Mesothelial cell of epicardium (in vitro differentiated cells): ENCODE measurements around the gene HESX1. TPM values are rescaled to one million over a fixed set of nuclear protein-coding genes. Genes with fewer than 3 reads are reported as not detected.
A peak's percentile ranks its signal among the peaks of the same experiment; 100 is the strongest.

Experiments used
- DNase-seq, 2 experiments: peaks; one replicate each; pipeline ENCODE4 v3.0.0; 2021; ENCODE audit warnings: low spot score in 2 of 2; ENCODE audit not compliant: unreplicated experiment in 2 of 2
- H3K27ac Mint-ChIP-seq: 2 replicates; pipeline ENCODE4 v1.8.0; 2021; ENCODE audit warnings: mixed read lengths
- H3K27me3 Mint-ChIP-seq: 2 replicates; pipeline ENCODE4 v1.8.0; 2021; ENCODE audit warnings: low read depth, mixed read lengths
- H3K36me3 Mint-ChIP-seq: 2 replicates; pipeline ENCODE4 v1.8.0; 2021; ENCODE audit warnings: mixed read lengths
- H3K4me1 Mint-ChIP-seq: 2 replicates; pipeline ENCODE4 v1.8.0; 2021; ENCODE audit warnings: mixed read lengths
- H3K4me3 Mint-ChIP-seq: 2 replicates; pipeline ENCODE4 v1.8.0; 2021; ENCODE audit warnings: mild to moderate bottlenecking, moderate library complexity, mixed read lengths
- H3K9me3 Mint-ChIP-seq: 2 replicates; pipeline ENCODE4 v1.8.0; 2021; ENCODE audit warnings: mixed read lengths
- total RNA-seq: library from RNA; stranded (reverse); gene quantifications from 3 replicates; pipeline ENCODE4 v1.2.1, GENCODE V29; 2021
- TF ChIP-seq, protein P1 (sequence below): fragments of 200-600 bp; sonication (generic); IDR thresholded peaks from one replicate; pipeline ENCODE4 v1.5.0; 2021; ENCODE audit warnings: antibody characterized with exemption; ENCODE audit not compliant: unreplicated experiment

The HESX1 gene
- total RNA-seq, 1 donor from 2014 or later, result 2.4 TPM

DNA sequence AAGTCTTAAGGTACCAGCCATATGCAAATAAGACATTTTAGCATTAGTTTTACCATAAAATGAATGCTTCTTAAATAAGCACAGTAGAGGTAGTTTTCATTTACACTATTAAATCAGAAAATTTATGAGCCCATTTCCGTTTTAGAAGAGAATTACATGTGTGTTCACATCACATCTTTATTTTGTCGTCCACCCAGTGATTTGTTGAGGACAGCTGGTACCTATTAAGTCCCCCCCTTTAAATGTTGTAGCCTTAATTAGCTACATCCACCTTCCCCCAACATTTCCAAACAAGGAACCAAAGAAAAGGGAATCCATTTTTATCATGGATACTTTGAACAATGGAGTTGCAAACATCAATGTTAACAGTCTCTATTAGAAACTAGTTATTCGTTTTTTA is 41.5 kb downstream of the HESX1 start:
- H3K4me1 Mint-ChIP-seq, result peaks cover 86% of the 10 kb centered on the region
- peaks cover 7% of the 10 kb centered on the region for H3K27me3 Mint-ChIP-seq
- peak overlapping the region; percentile 58 for H3K27ac Mint-ChIP-seq
- TF ChIP-seq, protein P1, sequence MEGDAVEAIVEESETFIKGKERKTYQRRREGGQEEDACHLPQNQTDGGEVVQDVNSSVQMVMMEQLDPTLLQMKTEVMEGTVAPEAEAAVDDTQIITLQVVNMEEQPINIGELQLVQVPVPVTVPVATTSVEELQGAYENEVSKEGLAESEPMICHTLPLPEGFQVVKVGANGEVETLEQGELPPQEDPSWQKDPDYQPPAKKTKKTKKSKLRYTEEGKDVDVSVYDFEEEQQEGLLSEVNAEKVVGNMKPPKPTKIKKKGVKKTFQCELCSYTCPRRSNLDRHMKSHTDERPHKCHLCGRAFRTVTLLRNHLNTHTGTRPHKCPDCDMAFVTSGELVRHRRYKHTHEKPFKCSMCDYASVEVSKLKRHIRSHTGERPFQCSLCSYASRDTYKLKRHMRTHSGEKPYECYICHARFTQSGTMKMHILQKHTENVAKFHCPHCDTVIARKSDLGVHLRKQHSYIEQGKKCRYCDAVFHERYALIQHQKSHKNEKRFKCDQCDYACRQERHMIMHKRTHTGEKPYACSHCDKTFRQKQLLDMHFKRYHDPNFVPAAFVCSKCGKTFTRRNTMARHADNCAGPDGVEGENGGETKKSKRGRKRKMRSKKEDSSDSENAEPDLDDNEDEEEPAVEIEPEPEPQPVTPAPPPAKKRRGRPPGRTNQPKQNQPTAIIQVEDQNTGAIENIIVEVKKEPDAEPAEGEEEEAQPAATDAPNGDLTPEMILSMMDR, result no peak
- H3K4me3 Mint-ChIP-seq, result no peak overlapping the region
- H3K9me3 Mint-ChIP-seq, result no peaks in the 10 kb centered on the region
- no peak for DNase-seq
- no peaks in the 10 kb centered on the region for H3K36me3 Mint-ChIP-seq

DNA sequence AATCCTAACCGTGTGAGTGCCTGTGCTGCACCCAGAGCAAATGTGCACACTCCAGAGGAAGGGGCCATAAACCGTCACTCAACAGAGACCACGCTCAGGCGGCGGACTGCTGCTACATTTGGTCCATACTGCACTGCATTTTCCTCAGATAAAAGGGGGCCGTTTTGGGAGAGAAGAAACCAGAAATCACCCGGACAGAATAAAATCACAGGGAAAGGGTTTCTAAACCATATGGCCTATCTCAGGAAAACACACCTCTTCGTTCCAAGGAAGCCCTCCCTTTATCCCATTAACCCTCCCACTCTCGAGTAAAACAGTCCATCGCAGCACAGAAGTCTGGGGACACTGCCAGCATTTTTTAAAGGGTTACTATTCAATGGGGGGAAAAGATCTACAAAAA is 42.2 kb downstream of the HESX1 start:
- peak overlapping the region; percentile 33 for H3K4me3 Mint-ChIP-seq
- H3K27ac Mint-ChIP-seq, result peak overlapping the region; percentile 81
- peaks cover 86% of the 10 kb centered on the region for H3K4me1 Mint-ChIP-seq
- TF ChIP-seq, protein P1, result no peak
- peaks cover under 1% of the 10 kb centered on the region for H3K27me3 Mint-ChIP-seq
- no peaks in the 10 kb centered on the region for H3K9me3 Mint-ChIP-seq
- DNase-seq, result no peak
- H3K36me3 Mint-ChIP-seq, result no peaks in the 10 kb centered on the region

DNA sequence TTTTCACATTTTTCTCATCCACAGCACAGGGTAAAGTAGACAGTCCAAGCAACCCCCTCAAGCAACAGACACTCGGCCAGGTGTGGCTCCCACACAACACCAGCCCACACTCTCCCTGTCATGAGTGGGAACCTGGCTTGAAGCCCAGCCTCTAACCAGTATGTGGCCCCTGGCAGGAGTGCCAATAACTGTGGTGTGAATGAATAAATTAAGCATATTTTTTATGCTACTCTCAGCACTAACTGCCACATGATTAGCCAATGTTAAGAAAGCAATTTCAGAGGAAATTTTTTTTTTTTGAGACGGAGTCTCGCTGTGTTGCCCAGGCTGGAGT is 44.5 kb downstream of the HESX1 start:
- no peak overlapping the region for H3K27ac Mint-ChIP-seq
- H3K36me3 Mint-ChIP-seq, result no peaks in the 10 kb centered on the region
- H3K9me3 Mint-ChIP-seq, result no peaks in the 10 kb centered on the region
- peaks cover 89% of the 10 kb centered on the region for H3K4me1 Mint-ChIP-seq
- no peaks in the 10 kb centered on the region for H3K27me3 Mint-ChIP-seq
- no peak overlapping the region for H3K4me3 Mint-ChIP-seq
- TF ChIP-seq, protein P1, result no peak
- no peak for DNase-seq

DNA sequence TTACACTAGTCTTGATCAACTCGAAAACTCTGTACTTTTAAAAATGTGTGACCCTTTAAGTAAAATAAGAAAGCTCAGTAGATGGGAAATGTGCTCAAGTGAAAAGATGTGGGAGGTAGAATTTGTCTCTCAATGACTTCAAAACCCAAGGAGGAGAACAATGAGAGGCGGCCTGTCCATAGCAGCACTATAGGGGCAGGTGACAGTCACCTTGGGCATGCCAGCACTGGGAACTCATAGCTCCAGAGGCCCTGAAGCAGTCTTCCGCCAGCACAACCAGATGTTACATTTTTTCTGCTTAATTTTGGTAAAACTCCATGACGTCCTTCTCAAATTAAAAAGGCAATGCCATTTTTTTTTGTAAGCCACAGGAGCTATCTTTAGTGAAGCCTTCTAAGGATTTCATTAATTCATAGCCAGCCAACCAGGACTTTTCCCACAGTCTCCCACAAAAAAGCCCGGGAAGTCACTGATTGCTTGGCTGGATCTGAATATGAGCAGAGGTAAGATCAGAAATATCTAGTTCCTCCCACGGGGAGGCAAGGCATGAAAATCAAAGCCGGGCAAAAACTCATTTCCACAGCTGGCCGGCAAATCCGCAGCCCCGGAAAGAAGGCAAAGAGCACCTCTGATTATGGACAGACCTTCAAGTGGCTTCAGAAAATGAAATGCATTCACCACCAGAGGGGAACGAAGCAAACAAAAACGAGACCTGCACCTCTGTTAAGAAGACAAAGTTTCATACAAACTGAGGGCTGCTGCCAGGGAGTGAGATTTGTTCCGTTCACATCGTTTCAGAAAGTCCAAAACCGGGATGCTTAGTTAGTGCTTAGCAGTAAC is 45.1 kb downstream of the HESX1 start:
- TF ChIP-seq, protein P1, result no peak
- peaks cover 89% of the 10 kb centered on the region for H3K4me1 Mint-ChIP-seq
- H3K27me3 Mint-ChIP-seq, result no peaks in the 10 kb centered on the region
- H3K36me3 Mint-ChIP-seq, result no peaks in the 10 kb centered on the region
- H3K9me3 Mint-ChIP-seq, result no peaks in the 10 kb centered on the region
- H3K27ac Mint-ChIP-seq, result peak overlapping the region; percentile 14
- no peak for DNase-seq
- H3K4me3 Mint-ChIP-seq, result no peak overlapping the region

DNA sequence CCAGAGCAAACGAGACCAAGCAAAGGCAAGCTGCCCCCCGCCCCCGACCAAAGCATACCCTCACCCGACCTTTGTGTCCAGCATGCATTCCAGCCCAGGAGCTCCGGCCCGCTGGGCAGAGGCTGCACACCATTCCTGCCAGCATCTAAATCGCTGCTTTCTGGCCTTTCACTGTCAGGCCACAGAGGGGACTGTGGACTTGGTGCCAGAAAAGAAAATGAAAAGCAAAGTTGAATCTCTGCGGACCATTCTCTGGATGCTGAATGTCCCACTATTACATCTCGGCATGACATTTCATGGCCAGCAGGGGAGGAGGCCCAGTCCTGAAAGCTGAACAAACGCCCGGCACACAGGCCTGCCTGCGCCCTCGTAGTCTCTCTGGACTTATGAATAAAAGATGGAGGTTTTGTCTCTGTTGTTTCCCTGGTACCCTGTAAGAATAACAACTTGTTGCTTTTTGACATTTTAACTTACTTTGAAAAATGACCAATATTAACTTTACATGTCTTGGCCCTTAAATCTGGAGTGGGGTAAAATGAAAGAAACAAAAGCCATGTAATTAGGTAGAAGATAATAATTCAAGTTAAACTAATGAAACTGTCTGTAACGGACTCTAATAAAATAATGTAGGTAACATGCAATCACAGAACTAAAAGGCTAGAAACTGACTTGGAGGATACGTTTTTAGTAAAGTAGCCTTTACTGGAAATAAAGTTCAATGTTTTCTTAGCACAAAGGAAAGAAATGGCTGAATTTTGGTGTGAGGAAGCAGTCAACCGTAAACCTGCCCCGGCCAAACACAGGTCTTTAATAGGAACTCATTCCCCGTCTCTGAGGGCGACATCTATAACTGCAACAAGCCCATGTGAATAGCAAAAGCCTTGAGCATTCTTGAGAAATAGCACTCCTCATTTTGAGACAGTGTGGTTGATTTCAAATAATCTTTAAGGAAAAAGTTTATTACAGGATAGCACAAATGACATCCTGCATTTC is 47.3 kb downstream of the HESX1 start:
- DNase-seq, result no peak
- Mint-ChIP-seq H3K4me1 (peaks cover 74% of the 10 kb centered on the region), H3K27me3 (no peaks in the 10 kb centered on the region), H3K9me3 (no peaks in the 10 kb centered on the region), H3K4me3 (no peak overlapping the region), H3K36me3 (peaks cover 5% of the 10 kb centered on the region), H3K27ac (peak overlapping the region; percentile 54)
- TF ChIP-seq, protein P1, result no peak
